ENCODE data around the gene RPAIN.
A peak's percentile ranks its signal among the peaks of the same experiment; 100 is the strongest.
"Not testable (repeated sequence)": the region's sequence is repeated elsewhere in the genome, so short reads cannot be mapped to it uniquely, and the experiment has no call there.

Gene RPAIN

DNA sequence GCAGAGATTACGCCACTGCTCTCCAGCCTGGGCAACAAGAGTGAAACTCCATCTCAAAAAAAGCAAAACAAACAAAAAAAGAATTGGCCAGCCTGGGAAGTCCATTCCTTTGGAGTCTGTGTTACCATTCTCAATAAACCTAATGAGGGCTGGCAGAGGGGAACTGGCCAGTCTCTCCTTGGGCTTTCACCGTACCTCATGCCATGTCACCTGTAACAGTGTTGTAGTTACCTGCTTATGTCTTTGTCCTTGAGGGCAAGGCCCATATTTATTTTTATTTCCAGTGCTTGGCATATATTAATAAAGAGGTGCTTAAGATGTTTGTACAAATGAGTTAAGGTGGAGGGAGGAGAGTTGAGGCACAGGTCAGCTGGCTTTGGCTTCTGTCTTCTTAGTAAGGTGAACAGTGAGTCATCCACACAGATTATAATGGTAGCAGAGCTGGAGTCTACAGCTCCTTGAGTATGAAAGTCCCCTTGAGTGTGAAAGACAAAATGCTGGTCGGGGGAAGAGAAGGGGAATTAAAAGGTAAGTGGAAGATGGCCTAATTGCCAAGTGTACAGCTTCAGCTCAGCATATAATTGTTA lies 10.5 kb downstream of the RPAIN start:
- Histone ChIP-seq H3K4me1 (ENCODE audit: control insufficient read depth, insufficient read depth, low read length) (no peaks in the 10 kb centered on the region), H3K9me3 (ENCODE audit: control insufficient read depth, insufficient read depth, low read depth, low read length) (no peaks in the 10 kb centered on the region), H3K27ac (ENCODE audit: extremely low read depth, low read depth, low read length) (no peak overlapping the region; the same call in 1 of the 2 replicates), H3K4me3 (ENCODE audit: low read depth, low read length) (no peak overlapping the region), H3K36me3 (ENCODE audit: control insufficient read depth in 2 of 2, insufficient read depth in 1 of 2, low read length in 2 of 2) (peaks cover 85 to 99% of the 10 kb centered on the region in 2 experiments)
- CTCF ChIA-PET, result interaction anchor here (0.9 to 2.3 kb wide), 2 partner anchors 9 to 10 kb away, joined by 5 to 7 read pairs; partner anchors contain the start of gene C1QBP
- TF ChIP-seq ZNF221 (tag by site-specific recombination; IDR thresholded peaks at IDR 0.05; ENCODE audit: borderline replicate concordance), result no peak
- TF ChIP-seq, protein P1, sequence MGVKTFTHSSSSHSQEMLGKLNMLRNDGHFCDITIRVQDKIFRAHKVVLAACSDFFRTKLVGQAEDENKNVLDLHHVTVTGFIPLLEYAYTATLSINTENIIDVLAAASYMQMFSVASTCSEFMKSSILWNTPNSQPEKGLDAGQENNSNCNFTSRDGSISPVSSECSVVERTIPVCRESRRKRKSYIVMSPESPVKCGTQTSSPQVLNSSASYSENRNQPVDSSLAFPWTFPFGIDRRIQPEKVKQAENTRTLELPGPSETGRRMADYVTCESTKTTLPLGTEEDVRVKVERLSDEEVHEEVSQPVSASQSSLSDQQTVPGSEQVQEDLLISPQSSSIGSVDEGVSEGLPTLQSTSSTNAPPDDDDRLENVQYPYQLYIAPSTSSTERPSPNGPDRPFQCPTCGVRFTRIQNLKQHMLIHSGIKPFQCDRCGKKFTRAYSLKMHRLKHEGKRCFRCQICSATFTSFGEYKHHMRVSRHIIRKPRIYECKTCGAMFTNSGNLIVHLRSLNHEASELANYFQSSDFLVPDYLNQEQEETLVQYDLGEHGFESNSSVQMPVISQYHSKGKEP (tag by site-specific recombination; IDR thresholded peaks at IDR 0.05), result no peak
- no peak for TF ChIP-seq ZNF311 (tag by site-specific recombination; IDR thresholded peaks at IDR 0.05; ENCODE audit: borderline replicate concordance)
- TF ChIP-seq ZNF843 (tag by site-specific recombination; IDR thresholded peaks at IDR 0.05), result no peak
- no peak for TF ChIP-seq ZNF626 (tag by site-specific recombination; IDR thresholded peaks at IDR 0.05)
- TF ChIP-seq FEZF1 (tag by site-specific recombination; IDR thresholded peaks at IDR 0.05), result no peak
- no peak for TF ChIP-seq ZNF514 (tag by site-specific recombination; IDR thresholded peaks at IDR 0.05)
- TF ChIP-seq ZNF23 (tag by site-specific recombination; IDR thresholded peaks at IDR 0.05; ENCODE audit: borderline replicate concordance), result no peak
- TF ChIP-seq, protein P2, sequence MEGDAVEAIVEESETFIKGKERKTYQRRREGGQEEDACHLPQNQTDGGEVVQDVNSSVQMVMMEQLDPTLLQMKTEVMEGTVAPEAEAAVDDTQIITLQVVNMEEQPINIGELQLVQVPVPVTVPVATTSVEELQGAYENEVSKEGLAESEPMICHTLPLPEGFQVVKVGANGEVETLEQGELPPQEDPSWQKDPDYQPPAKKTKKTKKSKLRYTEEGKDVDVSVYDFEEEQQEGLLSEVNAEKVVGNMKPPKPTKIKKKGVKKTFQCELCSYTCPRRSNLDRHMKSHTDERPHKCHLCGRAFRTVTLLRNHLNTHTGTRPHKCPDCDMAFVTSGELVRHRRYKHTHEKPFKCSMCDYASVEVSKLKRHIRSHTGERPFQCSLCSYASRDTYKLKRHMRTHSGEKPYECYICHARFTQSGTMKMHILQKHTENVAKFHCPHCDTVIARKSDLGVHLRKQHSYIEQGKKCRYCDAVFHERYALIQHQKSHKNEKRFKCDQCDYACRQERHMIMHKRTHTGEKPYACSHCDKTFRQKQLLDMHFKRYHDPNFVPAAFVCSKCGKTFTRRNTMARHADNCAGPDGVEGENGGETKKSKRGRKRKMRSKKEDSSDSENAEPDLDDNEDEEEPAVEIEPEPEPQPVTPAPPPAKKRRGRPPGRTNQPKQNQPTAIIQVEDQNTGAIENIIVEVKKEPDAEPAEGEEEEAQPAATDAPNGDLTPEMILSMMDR (tag by site-specific recombination; IDR thresholded peaks at IDR 0.05), result no peak
- no peak for TF ChIP-seq ZNF658 (tag by site-specific recombination; IDR thresholded peaks at IDR 0.05)
- no peak for TF ChIP-seq ZNF274 (IDR thresholded peaks at IDR 0.05; ENCODE audit: low read length)
- TF ChIP-seq ZNF274 (tag by site-specific recombination; IDR thresholded peaks at IDR 0.05; ENCODE audit: borderline replicate concordance), result no peak
- no peak for TF ChIP-seq ZNF423 (tag by site-specific recombination; IDR thresholded peaks at IDR 0.05)
- TF ChIP-seq TRIM28 (IDR thresholded peaks at IDR 0.05; ENCODE audit: borderline replicate concordance, low read length), result no peak
- TF ChIP-seq SP2 (tag by site-specific recombination; IDR thresholded peaks at IDR 0.05), result no peak
- POLR2A ChIA-PET, result interaction anchor here (0.7 to 7.4 kb wide), 6 partner anchors 9 to 149 kb away, joined by 3 to 43 read pairs (median 4); partner anchors contain the start of genes C1QBP, DERL2, MIS12 and NUP88

DNA sequence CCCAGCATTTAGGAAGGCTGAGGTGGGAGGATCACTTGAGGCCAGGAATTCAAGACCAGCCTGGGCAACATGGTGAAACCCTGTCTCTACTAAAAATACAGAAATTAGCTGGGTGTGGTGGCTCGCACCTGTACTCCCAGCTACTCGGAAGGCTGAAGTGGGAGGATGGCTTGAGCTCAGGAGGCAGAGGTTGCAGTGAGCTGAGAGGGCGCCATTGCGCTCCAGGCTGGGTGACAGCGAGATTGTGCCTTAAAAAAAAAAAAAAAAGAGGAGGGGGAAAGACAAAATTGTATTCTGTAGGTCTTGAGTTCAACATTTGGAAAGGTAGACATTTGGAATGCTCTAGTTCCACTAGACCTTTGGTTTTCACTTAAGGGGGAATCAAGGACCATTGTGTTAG lies 11.3 kb downstream of the RPAIN start:
- TF ChIP-seq, protein P2 (tag by site-specific recombination; IDR thresholded peaks at IDR 0.05), result peak; percentile 12; the same call in 1 of the 2 replicates
- 0 out of 2 replicates have a peak, but pooled peaks have one; percentile 46 for TF ChIP-seq ZNF18 (tag by site-specific recombination; IDR thresholded peaks at IDR 0.05)
- CTCF ChIA-PET, result interaction anchor here (2.3 kb wide), 1 partner anchor 10 kb away, joined by 7 read pairs; no protein-coding TSS in a partner anchor
- not testable (repeated sequence) for H3K9me3 ChIP-seq (ENCODE audit: control insufficient read depth, insufficient read depth, low read depth, low read length); H3K4me1 ChIP-seq (ENCODE audit: control insufficient read depth, insufficient read depth, low read length); H3K4me3 ChIP-seq (ENCODE audit: low read depth, low read length)
- Histone ChIP-seq H3K27ac (ENCODE audit: extremely low read depth, low read depth, low read length) (0 out of 2 replicates have a peak overlapping the region, but pooled peaks have one; percentile 44), H3K36me3 (ENCODE audit: control insufficient read depth in 2 of 2, insufficient read depth in 1 of 2, low read length in 2 of 2) (peaks cover 82 to 98% of the 10 kb centered on the region in 2 experiments)
- POLR2A ChIA-PET, result interaction anchor here (0.9 to 7.4 kb wide), 5 partner anchors 8 to 55 kb away, joined by 3 to 43 read pairs (median 3); partner anchors contain the start of genes C1QBP, DERL2, MIS12 and NUP88

All from HEK293 (cell line).